Vagina (tissue), 2 donors: ENCODE results near the gene MTX3.

Experiments
- POLR2A ChIP-seq, 2 donors: fragments of 450-650 bp; IDR thresholded peaks; one replicate each; pipeline ENCODE4 v1.6.1; 2017; ENCODE audit warnings: antibody characterized with exemption in 2 of 2, mild to moderate bottlenecking in 2 of 2, moderate library complexity in 2 of 2
- POLR2AphosphoS5 ChIP-seq, 2 donors: sonication (generic); formaldehyde crosslinking; IDR thresholded peaks; one replicate each; pipeline ENCODE4 v1.9.0; 2017; ENCODE audit warnings: antibody characterized with exemption in 2 of 2, mild to moderate bottlenecking in 2 of 2, low read depth in 1 of 2; ENCODE audit not compliant: insufficient read depth in 1 of 2
- TF ChIP-seq, protein P1 (sequence below), 3 experiments: fragments of 450-650 bp in 2 of 3; fragments of 200-600 bp in 1 of 3; sonication (generic) in 1 of 3; IDR thresholded peaks; one replicate each; pipeline ENCODE4 v1.5.1; 2017 to 2019; ENCODE audit warnings: antibody characterized with exemption in 3 of 3, mild to moderate bottlenecking in 2 of 3, moderate library complexity in 2 of 3

GRCh38 chr5:80039650-80040049 is 48.6 kb upstream of the MTX3 start:
- TF ChIP-seq POLR2A (IDR thresholded peaks at IDR 0.05): no peak
- TF ChIP-seq, protein P1, sequence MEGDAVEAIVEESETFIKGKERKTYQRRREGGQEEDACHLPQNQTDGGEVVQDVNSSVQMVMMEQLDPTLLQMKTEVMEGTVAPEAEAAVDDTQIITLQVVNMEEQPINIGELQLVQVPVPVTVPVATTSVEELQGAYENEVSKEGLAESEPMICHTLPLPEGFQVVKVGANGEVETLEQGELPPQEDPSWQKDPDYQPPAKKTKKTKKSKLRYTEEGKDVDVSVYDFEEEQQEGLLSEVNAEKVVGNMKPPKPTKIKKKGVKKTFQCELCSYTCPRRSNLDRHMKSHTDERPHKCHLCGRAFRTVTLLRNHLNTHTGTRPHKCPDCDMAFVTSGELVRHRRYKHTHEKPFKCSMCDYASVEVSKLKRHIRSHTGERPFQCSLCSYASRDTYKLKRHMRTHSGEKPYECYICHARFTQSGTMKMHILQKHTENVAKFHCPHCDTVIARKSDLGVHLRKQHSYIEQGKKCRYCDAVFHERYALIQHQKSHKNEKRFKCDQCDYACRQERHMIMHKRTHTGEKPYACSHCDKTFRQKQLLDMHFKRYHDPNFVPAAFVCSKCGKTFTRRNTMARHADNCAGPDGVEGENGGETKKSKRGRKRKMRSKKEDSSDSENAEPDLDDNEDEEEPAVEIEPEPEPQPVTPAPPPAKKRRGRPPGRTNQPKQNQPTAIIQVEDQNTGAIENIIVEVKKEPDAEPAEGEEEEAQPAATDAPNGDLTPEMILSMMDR (IDR thresholded peaks at IDR 0.05): no peak
- TF ChIP-seq POLR2AphosphoS5 (IDR thresholded peaks at IDR 0.05; ENCODE audit: insufficient read depth in 1 of 2, low read depth in 1 of 2): no peak
